ENCODE measurements around the gene ARSB.

Gene ARSB

GRCh38 chr5:79002374-79002773 lies 17.3 kb upstream of the ARSB start:
- no peak for TF ChIP-seq CTCF (IDR thresholded peaks at IDR 0.05; ENCODE audit: control insufficient read depth, insufficient read depth, low read depth, low read length, missing control alignments)
- H3K4me3 ChIP-seq (ENCODE audit: control insufficient read depth, low read depth, low read length): no peak overlapping the region
- no peak for DNase-seq (ENCODE audit: low read depth)

- DNase-seq (ENCODE audit: low read depth): no peak
- TF ChIP-seq CTCF (IDR thresholded peaks at IDR 0.05; ENCODE audit: control insufficient read depth, insufficient read depth, low read depth, low read length, missing control alignments): no peak
- H3K4me3 ChIP-seq (ENCODE audit: control insufficient read depth, low read depth, low read length): no peak overlapping the region
Observed at GRCh38 chr5:79001471-79001870, 16.4 kb upstream of the ARSB start.

GRCh38 chr5:78997090-78997489 lies 12.0 kb upstream of the ARSB start:
- H3K4me3 ChIP-seq (ENCODE audit: control insufficient read depth, low read depth, low read length): no peak overlapping the region
- no peak for DNase-seq (ENCODE audit: low read depth)
- no peak for TF ChIP-seq CTCF (IDR thresholded peaks at IDR 0.05; ENCODE audit: control insufficient read depth, insufficient read depth, low read depth, low read length, missing control alignments)

- no peak for DNase-seq (ENCODE audit: low read depth)
- TF ChIP-seq CTCF (IDR thresholded peaks at IDR 0.05; ENCODE audit: control insufficient read depth, insufficient read depth, low read depth, low read length, missing control alignments): no peak
- H3K4me3 ChIP-seq (ENCODE audit: control insufficient read depth, low read depth, low read length): no peak overlapping the region
Observed at GRCh38 chr5:78995521-78996007, 10.5 kb upstream of the ARSB start.

- TF ChIP-seq CTCF (IDR thresholded peaks at IDR 0.05; ENCODE audit: control insufficient read depth, insufficient read depth, low read depth, low read length, missing control alignments): no peak
- no peak for DNase-seq (ENCODE audit: low read depth)
- H3K4me3 ChIP-seq (ENCODE audit: control insufficient read depth, low read depth, low read length): no peak overlapping the region
Observed at GRCh38 chr5:78993165-78993564, 8.1 kb upstream of the ARSB start.

GRCh38 chr5:78992146-78992545 lies 7.0 kb upstream of the ARSB start:
- no peak for TF ChIP-seq CTCF (IDR thresholded peaks at IDR 0.05; ENCODE audit: control insufficient read depth, insufficient read depth, low read depth, low read length, missing control alignments)
- H3K4me3 ChIP-seq (ENCODE audit: control insufficient read depth, low read depth, low read length): no peak overlapping the region
- DNase-seq (ENCODE audit: low read depth): no peak

- TF ChIP-seq CTCF (IDR thresholded peaks at IDR 0.05; ENCODE audit: control insufficient read depth, insufficient read depth, low read depth, low read length, missing control alignments): no peak
- no peak overlapping the region for H3K4me3 ChIP-seq (ENCODE audit: control insufficient read depth, low read depth, low read length)
- DNase-seq (ENCODE audit: low read depth): no peak
Observed at GRCh38 chr5:78989080-78989479, 4.0 kb upstream of the ARSB start.

Measured in AG09309 (cell line).